T-helper 1 cell (primary cell): ENCODE measurements around the gene PFDN1.

Experiments
- DNase-seq, 5 donors: peaks; one replicate each; pipeline ENCODE4 v3.0.0-alpha.2; 2012 to 2020

PFDN1 gene

GRCh38 chr5:140258016-140258415, 44.9 kb downstream of the PFDN1 start:
- DNase-seq = no peak

- no peak for DNase-seq
These were observed 46.2 kb downstream of the PFDN1 start for GRCh38 chr5:140256726-140257125.

DNA sequence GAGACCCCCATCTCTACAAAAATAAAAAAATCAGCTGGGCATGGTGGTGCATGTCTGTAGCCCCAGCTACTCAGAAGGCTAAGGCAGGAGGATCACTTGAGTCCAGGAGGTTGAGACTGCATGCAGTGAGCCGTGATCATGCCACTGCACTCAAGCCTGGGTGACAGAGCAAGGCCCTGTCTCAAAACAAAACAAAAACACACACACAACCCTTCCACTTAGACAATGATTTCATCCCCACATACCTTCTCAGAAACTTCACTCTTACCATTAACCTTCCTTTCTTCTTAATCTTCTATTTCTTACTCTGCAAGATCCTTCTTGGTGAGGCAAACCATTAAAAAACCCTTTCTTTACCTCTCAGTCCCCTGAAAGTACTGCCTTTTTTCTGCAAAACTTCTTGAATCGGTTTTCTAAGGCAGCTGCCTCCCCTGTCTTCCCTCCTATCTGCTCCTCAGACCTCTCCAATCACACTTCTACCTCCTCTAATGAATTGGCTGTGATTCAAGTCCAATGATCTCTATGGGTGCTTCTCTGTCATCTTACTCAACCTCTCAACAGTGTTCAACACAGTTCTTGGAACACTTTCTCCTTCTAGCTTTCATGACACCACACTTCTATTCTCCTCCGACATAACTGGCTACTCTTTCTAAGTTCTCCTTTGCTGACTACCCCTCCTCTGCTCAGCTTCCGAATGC, 47.3 kb downstream of the PFDN1 start:
- DNase-seq = peak in 1 of 5 donors; percentile 53

DNA sequence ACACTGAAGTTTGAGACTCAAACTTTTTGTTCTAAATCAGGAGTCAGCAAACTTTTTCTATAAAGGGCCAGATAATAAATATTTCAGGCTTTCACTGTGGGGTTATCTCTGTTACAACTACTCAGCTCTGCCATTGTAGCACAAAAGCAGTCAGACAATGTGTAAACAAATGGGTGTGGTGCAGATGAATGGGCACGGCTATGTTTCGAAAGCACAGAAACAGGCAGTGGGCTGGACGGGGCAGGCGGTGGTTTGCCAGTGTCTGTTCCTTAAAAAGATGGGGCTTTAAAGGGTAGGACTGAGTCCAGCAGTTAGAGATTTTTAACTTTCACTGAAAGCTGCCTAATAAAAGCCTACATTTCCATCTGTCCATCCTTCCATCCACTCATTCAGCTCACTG, 48.9 kb downstream of the PFDN1 start:
- DNase-seq = no peak

DNA sequence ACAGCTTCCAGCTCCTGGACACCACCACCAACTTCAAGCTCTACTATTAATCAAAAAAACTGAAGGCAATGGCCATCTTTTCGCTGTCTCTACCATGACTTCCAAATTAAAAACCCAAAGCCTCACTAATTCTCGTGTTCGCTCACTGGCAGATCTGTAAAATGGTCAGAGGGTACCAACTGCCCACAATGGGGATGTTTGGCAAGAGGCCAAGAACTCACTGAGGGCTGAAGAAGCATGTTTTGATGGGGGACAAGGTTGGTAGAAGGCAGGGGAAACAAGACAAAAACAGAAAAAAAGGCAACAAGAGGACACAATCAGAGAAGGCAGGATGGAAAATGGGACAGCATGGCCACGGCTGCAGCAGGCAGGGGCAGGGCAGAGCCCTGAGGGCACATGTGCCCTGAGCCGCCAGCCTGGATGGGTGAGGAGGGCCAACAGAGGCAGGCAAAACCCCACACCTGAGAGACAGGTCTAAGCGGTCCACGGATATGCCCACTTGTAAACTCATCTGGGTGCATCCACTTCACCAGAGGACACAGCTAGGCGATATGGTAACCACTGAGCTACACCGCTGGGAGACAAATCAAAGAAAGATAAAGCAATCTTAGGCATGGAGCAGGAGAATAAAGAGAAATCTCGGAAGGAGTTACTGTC, 50.3 kb downstream of the PFDN1 start:
- no peak for DNase-seq

- DNase-seq = peak in 4 of 5 donors; percentile 17 to 95 (median 28)
These were observed 51.4 kb downstream of the PFDN1 start for GRCh38 chr5:140251527-140251973.

DNA sequence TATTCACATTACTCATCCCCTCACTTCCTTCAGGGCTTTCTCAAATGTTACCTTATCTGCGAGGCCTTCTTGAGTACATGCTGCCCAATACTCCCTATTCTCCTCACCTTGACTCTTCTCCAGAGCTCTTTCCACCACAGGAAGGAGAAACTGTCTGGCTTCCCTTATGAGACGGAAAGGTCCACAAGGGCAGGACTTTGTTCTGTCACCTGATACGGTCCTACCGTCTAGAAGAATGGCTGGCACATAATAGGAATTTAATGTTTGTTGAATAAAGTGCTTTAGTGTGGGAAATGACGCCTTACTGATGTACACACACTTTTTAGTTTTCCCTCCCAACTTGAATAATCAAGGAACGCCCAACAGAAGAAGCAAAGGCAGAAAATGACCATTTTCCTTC, 52.5 kb downstream of the PFDN1 start:
- DNase-seq = no peak

- peak in 1 of 5 donors; percentile 69 for DNase-seq
These were observed 53.4 kb downstream of the PFDN1 start for GRCh38 chr5:140249536-140249935.

DNA sequence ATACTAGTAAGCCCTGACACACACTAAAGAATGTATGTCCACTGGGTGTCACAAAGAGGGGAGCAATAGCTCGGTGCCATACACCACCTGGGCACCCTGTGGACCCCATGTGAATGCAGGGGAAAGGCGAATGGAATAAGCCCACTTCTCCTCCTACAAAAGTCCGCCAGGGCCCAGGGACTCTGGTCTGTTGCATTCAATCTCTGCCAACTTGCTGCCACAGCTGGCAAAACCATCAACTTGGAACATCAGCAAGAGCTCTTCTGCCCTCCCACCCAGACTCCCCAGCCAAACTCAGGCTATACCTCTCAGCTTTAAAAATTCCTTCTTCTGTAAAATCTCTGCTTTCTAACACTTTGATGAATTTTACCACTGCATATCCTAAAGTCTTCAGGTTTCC, 54.5 kb downstream of the PFDN1 start:
- DNase-seq = no peak

DNA sequence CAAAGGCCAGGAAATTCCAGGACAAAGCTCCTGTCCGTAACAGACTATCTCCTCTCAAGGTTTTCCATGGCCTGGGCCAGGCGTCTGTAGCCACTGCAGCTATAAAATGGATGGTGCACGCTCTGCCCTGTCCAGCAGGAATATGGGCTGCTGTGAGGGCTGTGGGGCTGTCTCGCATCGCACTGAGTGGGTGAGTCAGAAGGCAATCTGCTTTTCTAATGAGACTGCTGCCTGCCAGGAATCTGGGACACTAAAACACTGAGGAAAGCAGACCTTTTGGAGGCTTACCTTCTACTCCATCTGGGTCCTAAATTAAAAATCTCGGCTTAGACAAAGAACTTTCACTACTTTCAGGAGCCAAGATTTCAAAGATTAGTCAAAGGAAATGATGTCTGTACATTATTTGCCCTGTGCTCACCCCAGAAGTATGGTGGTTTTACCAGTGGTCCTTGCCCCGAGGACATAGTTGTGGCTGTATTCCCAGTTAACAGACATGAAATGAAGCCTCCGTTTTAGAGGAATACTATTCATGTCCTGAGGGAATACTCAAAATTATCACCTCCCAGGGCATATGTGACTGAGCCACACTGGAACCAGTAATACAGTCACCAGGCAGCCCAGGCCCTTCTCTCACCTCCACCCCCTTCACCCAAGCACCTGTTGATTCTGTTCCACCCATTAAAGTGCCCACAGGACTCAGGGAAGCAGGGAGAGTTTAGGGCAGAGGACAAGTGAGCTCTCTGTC, 56.4 kb downstream of the PFDN1 start:
- DNase-seq = no peak

DNA sequence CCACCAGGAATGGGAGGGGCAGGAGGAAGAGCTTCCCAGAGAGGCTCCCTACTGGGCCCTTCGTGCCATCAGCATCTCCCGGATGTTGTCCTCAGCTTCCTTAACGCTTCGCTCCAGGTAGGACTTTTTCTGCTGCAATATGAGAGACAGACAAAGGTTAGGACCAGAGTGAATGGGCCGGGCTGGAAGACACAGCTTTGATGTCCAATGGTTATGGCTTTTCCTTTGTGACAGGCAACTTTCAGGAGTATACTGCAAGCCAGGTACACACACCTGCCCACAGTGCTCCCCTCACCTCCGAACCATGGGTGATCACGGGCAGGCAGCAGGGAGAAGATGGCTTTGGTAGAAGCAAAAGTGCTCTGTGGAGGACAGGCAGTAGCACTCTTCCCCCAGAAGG, 57.0 kb downstream of the PFDN1 start:
- no peak for DNase-seq

GRCh38 chr5:140245341-140245740, 57.6 kb downstream of the PFDN1 start:
- DNase-seq = peak in 1 of 5 donors; percentile 40

GRCh38 chr5:140244525-140245025, 58.3 kb downstream of the PFDN1 start:
- peak; percentile 56 to 88 (median 70) for DNase-seq

GRCh38 chr5:140243706-140244250, 59.1 kb downstream of the PFDN1 start:
- DNase-seq = no peak

DNA sequence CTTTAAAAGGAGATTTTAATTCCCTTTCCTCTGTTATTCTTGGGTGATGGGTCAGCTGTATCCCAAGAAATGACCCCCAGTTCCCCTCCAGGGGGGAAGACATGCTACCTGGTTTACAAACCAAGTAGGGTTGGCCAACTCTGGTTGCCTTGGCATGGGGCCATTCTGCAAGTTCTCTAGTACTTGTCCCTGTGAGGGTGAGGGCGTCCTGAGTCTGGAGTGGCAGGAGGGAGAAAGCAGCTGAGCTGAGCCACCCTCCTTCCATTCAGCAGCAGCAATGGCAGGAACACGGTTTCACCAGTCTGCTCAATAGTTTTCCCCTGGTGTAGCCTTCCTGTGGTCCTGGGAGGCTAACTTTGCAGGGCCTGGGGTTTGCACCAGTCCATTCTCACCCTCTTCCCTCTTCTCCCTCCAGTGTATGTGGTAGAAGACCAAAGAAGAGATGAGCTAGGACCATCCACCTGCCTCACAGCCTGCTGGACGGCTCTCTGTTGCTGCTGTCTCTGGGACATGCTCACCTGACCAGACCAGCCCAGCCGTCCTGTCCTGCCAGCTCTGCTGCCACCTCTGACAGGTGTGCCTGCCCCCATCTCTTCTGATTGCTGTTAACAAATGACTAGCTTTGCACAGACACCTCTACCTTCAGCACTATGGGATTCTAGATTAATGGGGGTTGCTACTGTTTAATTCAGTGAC, 59.9 kb downstream of the PFDN1 start:
- DNase-seq = no peak

- no peak for DNase-seq
These were observed 60.8 kb downstream of the PFDN1 start for GRCh38 chr5:140242099-140242498.

GRCh38 chr5:140240987-140241706, 61.8 kb downstream of the PFDN1 start:
- DNase-seq = no peak

GRCh38 chr5:140239939-140240700, 62.8 kb downstream of the PFDN1 start:
- DNase-seq = peak in 4 of 5 donors; percentile 34 to 68 (median 36)

GRCh38 chr5:140239461-140239860, 63.4 kb downstream of the PFDN1 start:
- no peak for DNase-seq

DNA sequence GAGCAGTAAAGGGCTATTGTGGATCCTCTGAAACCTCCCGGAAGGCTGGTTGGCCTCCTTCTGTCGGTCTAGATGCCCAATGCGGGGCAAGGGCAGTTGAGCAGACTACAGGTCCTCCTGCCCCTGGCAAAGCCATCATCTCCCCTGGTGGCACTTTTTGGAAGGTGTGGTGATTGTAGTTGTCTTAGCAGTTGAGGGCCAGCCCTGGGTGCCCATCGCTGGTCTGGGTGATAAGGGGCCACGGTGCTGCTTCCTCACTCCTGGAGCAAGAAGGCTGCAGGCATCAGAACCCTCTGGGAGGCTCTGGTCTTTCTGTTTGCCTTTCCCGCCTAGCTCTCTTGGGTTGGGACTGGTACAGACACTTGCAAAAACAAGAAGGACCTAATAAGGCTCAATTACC, 64.1 kb downstream of the PFDN1 start:
- DNase-seq = no peak
